Measurements from ENCODE around the gene LY9. TPM values are rescaled to one million over a fixed set of nuclear protein-coding genes. Genes with fewer than 3 reads are reported as not detected.

Gene LY9
- total RNA-seq, 4 donors from 2014 or later: 0.23 to 1.6 (median 0.84) TPM

- no peak for DNase-seq (ENCODE audit: low spot score in 2 of 2)
- WGBS, 2 donors: 85 to 86% methylated on average over 6 of the region's 6 CpGs
- TF ChIP-seq CTCF (IDR thresholded peaks at IDR 0.05) (no peak), POLR2A (IDR thresholded peaks at IDR 0.05) (no peak)
- no peak overlapping the region for H3K4me3 ChIP-seq (ENCODE audit: low read depth, poor library complexity, severe bottlenecking)
- intact Hi-C loops (cut with DNase I; ENCODE audit: low total_unique reads): no loop called here
Observed at GRCh38 chr1:160814316-160814715, 18.3 kb downstream of the LY9 start.

GRCh38 chr1:160814856-160815255, 18.9 kb downstream of the LY9 start:
- no peak overlapping the region for H3K4me3 ChIP-seq (ENCODE audit: low read depth, poor library complexity, severe bottlenecking)
- TF ChIP-seq POLR2A (IDR thresholded peaks at IDR 0.05): no peak
- no peak for TF ChIP-seq CTCF (IDR thresholded peaks at IDR 0.05)
- intact Hi-C loops (cut with DNase I; ENCODE audit: low total_unique reads): no loop called here
- 90 to 92% methylated on average over 8 of the region's 8 CpGs for WGBS, 2 donors
- DNase-seq (ENCODE audit: low spot score in 2 of 2): no peak

GRCh38 chr1:160818207-160818937, 22.4 kb downstream of the LY9 start:
- intact Hi-C loops (cut with DNase I; ENCODE audit: low total_unique reads): no loop called here
- no peak overlapping the region for H3K4me3 ChIP-seq (ENCODE audit: low read depth, poor library complexity, severe bottlenecking)
- TF ChIP-seq POLR2A (IDR thresholded peaks at IDR 0.05): no peak
- no peak for TF ChIP-seq CTCF (IDR thresholded peaks at IDR 0.05)
- WGBS, 2 donors: 60 to 74% methylated on average over 9 of the region's 9 CpGs
- DNase-seq (ENCODE audit: low spot score in 2 of 2): no peak

GRCh38 chr1:160819186-160819585, 23.2 kb downstream of the LY9 start:
- no peak for TF ChIP-seq CTCF (IDR thresholded peaks at IDR 0.05)
- no peak for TF ChIP-seq POLR2A (IDR thresholded peaks at IDR 0.05)
- no peak for DNase-seq (ENCODE audit: low spot score in 2 of 2)
- H3K4me3 ChIP-seq (ENCODE audit: low read depth, poor library complexity, severe bottlenecking): no peak overlapping the region
- WGBS, 2 donors: 64 to 79% methylated on average over 3 of the region's 3 CpGs
- intact Hi-C loops (cut with DNase I; ENCODE audit: low total_unique reads): no loop called here

GRCh38 chr1:160821627-160822026, 25.7 kb downstream of the LY9 start:
- intact Hi-C loops (cut with DNase I; ENCODE audit: low total_unique reads): no loop called here
- 79 to 86% methylated on average over 8 of the region's 8 CpGs for WGBS, 2 donors
- DNase-seq (ENCODE audit: low spot score in 2 of 2): no peak
- H3K4me3 ChIP-seq (ENCODE audit: low read depth, poor library complexity, severe bottlenecking): no peak overlapping the region
- TF ChIP-seq CTCF (IDR thresholded peaks at IDR 0.05) (no peak), POLR2A (IDR thresholded peaks at IDR 0.05) (no peak)

GRCh38 chr1:160823296-160823695, 27.3 kb downstream of the LY9 start:
- intact Hi-C loops (cut with DNase I; ENCODE audit: low total_unique reads): no loop called here
- TF ChIP-seq POLR2A (IDR thresholded peaks at IDR 0.05) (no peak), CTCF (IDR thresholded peaks at IDR 0.05) (no peak)

More at GRCh38 chr1:160823296-160823695, 27.3 kb downstream of the LY9 start:
- no peak for DNase-seq (ENCODE audit: low spot score in 2 of 2)
- no peak overlapping the region for H3K4me3 ChIP-seq (ENCODE audit: low read depth, poor library complexity, severe bottlenecking)
- 78 to 89% methylated on average over 3 of the region's 3 CpGs for WGBS, 2 donors

All from lower leg skin (tissue), 4 donors.